ENCODE results near the gene METTL23. TPM values are rescaled to one million over a fixed set of nuclear protein-coding genes. Genes with fewer than 3 reads are reported as not detected.

The METTL23 gene
- total RNA-seq, 3 donors from 2014 or later (not counting 1 experiment from before 2014, with no cell fraction given), result 31.9 to 57.7 (median 34.2) TPM

- DNase-seq (no peak), ATAC-seq (no peak)
- WGBS (ENCODE audit: insufficient coverage), result 98% methylated on average over 13 of the region's 13 CpGs
- no peak for TF ChIP-seq CTCF (IDR thresholded peaks at IDR 0.05)
- H3K4me1 ChIP-seq (ENCODE audit: control insufficient read depth, insufficient read depth, low read length), result no peaks in the 10 kb centered on the region
- H3K4me1 Mint-ChIP-seq, result peaks cover 0 to 5% of the 10 kb centered on the region in 2 donors
- H3K9me3 Mint-ChIP-seq, result no peaks in the 10 kb centered on the region
- intact Hi-C loops (cut with micrococcal nuclease), result no loop called here
- H3K27ac Mint-ChIP-seq, result no peak overlapping the region
- no peak overlapping the region for H3K27ac ChIP-seq (ENCODE audit: low read length)
- no peaks in the 10 kb centered on the region for H3K27me3 ChIP-seq (ENCODE audit: control insufficient read depth, insufficient read depth, low read length)
- H3K9me3 ChIP-seq (ENCODE audit: control insufficient read depth, insufficient read depth, low read length), result no peaks in the 10 kb centered on the region
- H3K36me3 ChIP-seq (ENCODE audit: control insufficient read depth, insufficient read depth, low read length), result no peaks in the 10 kb centered on the region
- H3K4me3 Mint-ChIP-seq, result no peak overlapping the region
- H3K27me3 Mint-ChIP-seq (ENCODE audit: low read depth in 2 of 2), result no peaks in the 10 kb centered on the region
- H3K4me3 ChIP-seq (ENCODE audit: low read length), result no peak overlapping the region
- no peaks in the 10 kb centered on the region for H3K36me3 Mint-ChIP-seq
These were observed 35.9 kb upstream of the METTL23 start for GRCh38 chr17:76690596-76691280.

- 94% methylated on average over 14 of the region's 14 CpGs for WGBS (ENCODE audit: insufficient coverage)
- Histone ChIP-seq H3K27ac (ENCODE audit: low read length) (no peak overlapping the region), H3K4me3 (ENCODE audit: low read length) (no peak overlapping the region), H3K27me3 (ENCODE audit: control insufficient read depth, insufficient read depth, low read length) (no peaks in the 10 kb centered on the region), H3K4me1 (ENCODE audit: control insufficient read depth, insufficient read depth, low read length) (no peaks in the 10 kb centered on the region), H3K9me3 (ENCODE audit: control insufficient read depth, insufficient read depth, low read length) (no peaks in the 10 kb centered on the region), H3K36me3 (ENCODE audit: control insufficient read depth, insufficient read depth, low read length) (no peaks in the 10 kb centered on the region)
- H3K4me1 Mint-ChIP-seq, result peaks cover 0 to 12% of the 10 kb centered on the region in 2 donors
- H3K27me3 Mint-ChIP-seq (ENCODE audit: low read depth in 2 of 2), result no peaks in the 10 kb centered on the region
- H3K36me3 Mint-ChIP-seq, result no peaks in the 10 kb centered on the region
- H3K9me3 Mint-ChIP-seq, result no peaks in the 10 kb centered on the region
- no peak for ATAC-seq
- intact Hi-C loops (cut with micrococcal nuclease), result no loop called here
- H3K4me3 Mint-ChIP-seq, result no peak overlapping the region
- no peak overlapping the region for H3K27ac Mint-ChIP-seq
- TF ChIP-seq CTCF (IDR thresholded peaks at IDR 0.05), result no peak
- no peak for DNase-seq
These were observed 35.1 kb upstream of the METTL23 start for GRCh38 chr17:76691379-76692191.

- no peaks in the 10 kb centered on the region for H3K9me3 Mint-ChIP-seq
- ATAC-seq (no peak), DNase-seq (no peak)
- no peaks in the 10 kb centered on the region for H3K27me3 Mint-ChIP-seq (ENCODE audit: low read depth in 2 of 2)
- no peak for TF ChIP-seq CTCF (IDR thresholded peaks at IDR 0.05)
- intact Hi-C loops (cut with micrococcal nuclease), result no loop called here
- peaks cover 0 to 26% of the 10 kb centered on the region in 2 donors for H3K4me1 Mint-ChIP-seq
- Histone ChIP-seq H3K4me1 (ENCODE audit: control insufficient read depth, insufficient read depth, low read length) (peaks cover 15% of the 10 kb centered on the region), H3K9me3 (ENCODE audit: control insufficient read depth, insufficient read depth, low read length) (no peaks in the 10 kb centered on the region), H3K4me3 (ENCODE audit: low read length) (no peak overlapping the region), H3K27ac (ENCODE audit: low read length) (no peak overlapping the region), H3K27me3 (ENCODE audit: control insufficient read depth, insufficient read depth, low read length) (no peaks in the 10 kb centered on the region), H3K36me3 (ENCODE audit: control insufficient read depth, insufficient read depth, low read length) (no peaks in the 10 kb centered on the region)
- WGBS (ENCODE audit: insufficient coverage), result 89% methylated on average over 16 of the region's 16 CpGs
- no peak overlapping the region for H3K4me3 Mint-ChIP-seq
- H3K36me3 Mint-ChIP-seq, result no peaks in the 10 kb centered on the region
- H3K27ac Mint-ChIP-seq, result no peak overlapping the region
These were observed 31.4 kb upstream of the METTL23 start for GRCh38 chr17:76695059-76695831.

All from natural killer cell (primary cell).